ENCODE data around the gene GOLGA8R. TPM values are rescaled to one million over a fixed set of nuclear protein-coding genes. Genes with fewer than 3 reads are reported as not detected.
"Not testable (repeated sequence)": the region's sequence is repeated elsewhere in the genome, so short reads cannot be mapped to it uniquely, and the experiment has no call there.

GOLGA8R gene
- total RNA-seq, 1 donor from 2014 or later: 1.6 TPM

DNA sequence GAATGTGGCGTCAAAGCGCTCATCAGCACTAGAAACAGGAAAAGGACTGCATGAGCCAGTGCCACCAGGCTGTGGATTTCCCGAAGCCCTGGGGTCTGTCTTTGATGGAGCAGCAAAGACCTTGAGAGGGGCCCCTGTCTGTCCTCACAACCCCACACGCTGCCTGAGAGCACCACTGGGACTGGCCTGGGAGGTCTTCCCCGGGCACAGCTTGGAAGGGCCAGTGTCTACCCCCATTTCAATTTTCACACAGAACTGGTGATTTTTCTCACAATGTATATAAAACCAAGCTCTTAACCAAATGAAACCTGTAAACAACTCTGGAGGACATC, 37.0 kb downstream of the GOLGA8R start:
- not testable (repeated sequence) for H3K9me3 Mint-ChIP-seq (ENCODE audit: unreplicated experiment); H3K4me1 ChIP-seq (ENCODE audit: insufficient read depth, low read length); H3K9ac ChIP-seq (ENCODE audit: low read length); H3K27ac Mint-ChIP-seq (ENCODE audit: unreplicated experiment); H2AFZ ChIP-seq (ENCODE audit: low read depth, low read length); H3K27me3 ChIP-seq (ENCODE audit: insufficient read depth, low read length); H3K9me3 ChIP-seq (ENCODE audit: insufficient read depth, low read depth, low read length); DNase-seq (ENCODE audit: low read depth); H3K4me3 Mint-ChIP-seq (ENCODE audit: unreplicated experiment); FAIRE-seq; H3K27me3 Mint-ChIP-seq (ENCODE audit: low read depth, unreplicated experiment); H3K36me3 Mint-ChIP-seq (ENCODE audit: low read depth, unreplicated experiment); H3K79me2 ChIP-seq (ENCODE audit: insufficient read depth, low read length); H3K4me1 Mint-ChIP-seq (ENCODE audit: low read depth, unreplicated experiment); H3K36me3 ChIP-seq (ENCODE audit: insufficient read depth, low read length); H3K4me3 ChIP-seq (ENCODE audit: insufficient read depth, low read depth, low read length); H4K20me1 ChIP-seq (ENCODE audit: insufficient read depth, low read length); H3K27ac ChIP-seq (ENCODE audit: low read depth, low read length); H3K4me2 ChIP-seq (ENCODE audit: low read length)

DNA sequence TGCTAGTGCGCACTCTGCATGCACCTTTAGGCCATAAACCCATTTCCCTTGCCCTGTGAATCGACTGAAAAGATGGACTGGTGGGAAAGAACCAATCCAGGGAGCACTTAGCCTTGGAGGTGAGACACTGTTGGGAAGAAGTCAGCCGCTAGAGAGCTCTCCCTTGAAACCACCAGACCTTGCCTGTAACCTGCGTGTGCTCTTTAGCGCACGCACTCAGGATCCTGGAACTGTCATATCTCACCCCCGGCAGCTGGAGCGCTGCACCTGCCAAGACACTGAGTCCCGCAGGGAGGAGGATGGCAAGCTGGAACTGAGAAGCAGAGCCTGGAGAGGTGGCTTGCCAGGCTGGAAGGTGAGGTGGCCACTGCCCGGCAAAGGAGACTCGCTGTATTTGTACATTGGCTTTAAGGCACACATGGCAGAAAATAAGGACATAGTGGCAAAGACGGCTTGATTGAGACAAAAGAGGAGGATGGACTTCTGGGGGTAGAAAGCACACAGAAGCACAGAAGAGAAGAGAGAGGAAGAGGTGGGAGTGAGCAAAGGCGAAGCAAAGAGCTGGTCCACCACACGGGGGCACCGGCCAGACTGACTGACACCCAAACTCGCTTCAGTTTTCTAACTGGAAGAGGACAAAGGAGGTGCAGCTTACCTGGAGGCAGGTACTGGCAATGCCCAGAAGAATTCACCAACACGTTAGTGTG, 37.5 kb downstream of the GOLGA8R start:
- not testable (repeated sequence) for H3K27me3 ChIP-seq (ENCODE audit: insufficient read depth, low read length); FAIRE-seq; H3K4me3 Mint-ChIP-seq (ENCODE audit: unreplicated experiment); H3K36me3 Mint-ChIP-seq (ENCODE audit: low read depth, unreplicated experiment); H3K4me3 ChIP-seq (ENCODE audit: insufficient read depth, low read depth, low read length); H3K27me3 Mint-ChIP-seq (ENCODE audit: low read depth, unreplicated experiment); DNase-seq (ENCODE audit: low read depth); H3K9me3 ChIP-seq (ENCODE audit: insufficient read depth, low read depth, low read length); H3K4me2 ChIP-seq (ENCODE audit: low read length); H3K9me3 Mint-ChIP-seq (ENCODE audit: unreplicated experiment); H3K27ac Mint-ChIP-seq (ENCODE audit: unreplicated experiment); H3K79me2 ChIP-seq (ENCODE audit: insufficient read depth, low read length); H3K4me1 Mint-ChIP-seq (ENCODE audit: low read depth, unreplicated experiment); H3K4me1 ChIP-seq (ENCODE audit: insufficient read depth, low read length); H3K27ac ChIP-seq (ENCODE audit: low read depth, low read length); H4K20me1 ChIP-seq (ENCODE audit: insufficient read depth, low read length); H2AFZ ChIP-seq (ENCODE audit: low read depth, low read length); H3K9ac ChIP-seq (ENCODE audit: low read length); H3K36me3 ChIP-seq (ENCODE audit: insufficient read depth, low read length)

DNA sequence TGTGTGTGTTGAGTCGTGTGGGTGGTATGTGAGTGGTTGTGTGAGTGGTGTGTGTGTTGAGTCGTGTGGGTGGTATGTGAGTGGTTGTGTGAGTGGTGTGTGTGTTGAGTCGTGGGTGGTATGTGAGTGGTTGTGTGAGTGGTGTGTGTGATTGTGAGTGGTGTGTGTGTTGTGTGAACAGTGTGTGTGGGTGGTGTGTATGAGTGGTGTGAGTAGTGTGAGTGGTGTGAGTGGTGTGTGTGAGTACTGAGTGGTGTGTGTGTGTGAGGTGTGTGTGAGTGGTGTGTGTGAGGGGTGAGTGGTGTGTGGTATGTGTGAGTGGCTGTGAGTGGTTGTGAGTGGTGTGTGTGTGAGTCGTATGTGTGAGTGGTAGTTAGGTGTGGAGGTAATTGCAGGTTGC, 38.2 kb downstream of the GOLGA8R start:
- not testable (repeated sequence) for H4K20me1 ChIP-seq (ENCODE audit: insufficient read depth, low read length); H3K4me2 ChIP-seq (ENCODE audit: low read length); H3K27me3 ChIP-seq (ENCODE audit: insufficient read depth, low read length); H3K36me3 Mint-ChIP-seq (ENCODE audit: low read depth, unreplicated experiment); FAIRE-seq; H3K4me3 Mint-ChIP-seq (ENCODE audit: unreplicated experiment); H3K27ac ChIP-seq (ENCODE audit: low read depth, low read length); H3K9me3 Mint-ChIP-seq (ENCODE audit: unreplicated experiment); H3K27me3 Mint-ChIP-seq (ENCODE audit: low read depth, unreplicated experiment); H3K9ac ChIP-seq (ENCODE audit: low read length); H3K79me2 ChIP-seq (ENCODE audit: insufficient read depth, low read length); H3K4me1 ChIP-seq (ENCODE audit: insufficient read depth, low read length); H3K4me1 Mint-ChIP-seq (ENCODE audit: low read depth, unreplicated experiment); H3K36me3 ChIP-seq (ENCODE audit: insufficient read depth, low read length); H3K9me3 ChIP-seq (ENCODE audit: insufficient read depth, low read depth, low read length); H3K27ac Mint-ChIP-seq (ENCODE audit: unreplicated experiment); H3K4me3 ChIP-seq (ENCODE audit: insufficient read depth, low read depth, low read length); H2AFZ ChIP-seq (ENCODE audit: low read depth, low read length)
- DNase-seq (ENCODE audit: low read depth): peak; percentile 0

DNA sequence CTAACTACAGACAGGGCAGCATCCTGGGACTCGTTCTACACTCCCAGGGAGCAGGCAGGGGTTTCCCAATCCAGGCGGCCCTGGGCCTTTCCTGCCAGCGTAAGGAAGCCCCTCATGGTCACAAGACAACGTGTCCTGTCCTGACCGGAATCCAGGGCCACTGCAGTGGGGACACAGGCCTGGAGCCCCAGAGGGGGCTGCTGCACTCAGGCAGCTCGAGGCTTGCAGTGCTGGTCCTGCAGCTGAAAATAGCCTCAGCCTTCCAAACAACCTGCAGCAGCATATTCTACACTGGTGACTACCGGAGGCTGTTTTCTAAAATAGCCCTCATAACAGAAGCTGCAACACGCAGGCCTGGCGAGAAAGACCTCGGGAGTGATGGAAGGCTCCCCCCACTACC, 39.2 kb downstream of the GOLGA8R start:
- H3K79me2 ChIP-seq (ENCODE audit: insufficient read depth, low read length); H3K27me3 ChIP-seq (ENCODE audit: insufficient read depth, low read length); H3K4me1 Mint-ChIP-seq (ENCODE audit: low read depth, unreplicated experiment); H3K36me3 Mint-ChIP-seq (ENCODE audit: low read depth, unreplicated experiment); H3K36me3 ChIP-seq (ENCODE audit: insufficient read depth, low read length); H3K4me3 Mint-ChIP-seq (ENCODE audit: unreplicated experiment); H2AFZ ChIP-seq (ENCODE audit: low read depth, low read length); H3K4me1 ChIP-seq (ENCODE audit: insufficient read depth, low read length); H4K20me1 ChIP-seq (ENCODE audit: insufficient read depth, low read length); H3K4me3 ChIP-seq (ENCODE audit: insufficient read depth, low read depth, low read length); H3K27ac ChIP-seq (ENCODE audit: low read depth, low read length); H3K27ac Mint-ChIP-seq (ENCODE audit: unreplicated experiment); H3K9me3 Mint-ChIP-seq (ENCODE audit: unreplicated experiment); H3K9ac ChIP-seq (ENCODE audit: low read length); H3K4me2 ChIP-seq (ENCODE audit: low read length); H3K9me3 ChIP-seq (ENCODE audit: insufficient read depth, low read depth, low read length); H3K27me3 Mint-ChIP-seq (ENCODE audit: low read depth, unreplicated experiment); FAIRE-seq; DNase-seq (ENCODE audit: low read depth): not testable (repeated sequence)

DNA sequence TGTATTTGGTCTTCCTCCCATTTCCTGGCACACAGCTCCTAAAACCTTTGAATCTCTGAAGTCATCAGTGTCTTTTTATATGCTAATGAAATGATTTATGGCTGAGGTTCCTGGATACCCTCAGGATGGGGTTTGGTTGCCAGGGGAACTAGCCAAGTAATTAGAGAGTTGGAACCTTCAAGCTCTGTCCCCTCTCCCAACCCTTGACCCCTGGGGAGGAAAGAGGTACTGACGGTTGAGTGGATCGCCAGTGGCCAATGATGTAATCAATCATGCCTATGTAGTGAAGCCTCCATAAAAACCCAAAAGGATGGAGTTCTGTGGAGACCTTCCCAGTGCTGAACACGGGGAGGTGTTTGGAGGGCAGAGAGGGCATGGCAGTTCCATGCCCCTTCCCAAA, 45.8 kb downstream of the GOLGA8R start:
- H3K4me3 ChIP-seq (ENCODE audit: insufficient read depth, low read depth, low read length); H4K20me1 ChIP-seq (ENCODE audit: insufficient read depth, low read length); H3K27me3 ChIP-seq (ENCODE audit: insufficient read depth, low read length); H3K4me1 Mint-ChIP-seq (ENCODE audit: low read depth, unreplicated experiment); H3K9ac ChIP-seq (ENCODE audit: low read length); H3K27me3 Mint-ChIP-seq (ENCODE audit: low read depth, unreplicated experiment); DNase-seq (ENCODE audit: low read depth); H3K36me3 ChIP-seq (ENCODE audit: insufficient read depth, low read length); H3K79me2 ChIP-seq (ENCODE audit: insufficient read depth, low read length); H3K27ac ChIP-seq (ENCODE audit: low read depth, low read length); H2AFZ ChIP-seq (ENCODE audit: low read depth, low read length); H3K27ac Mint-ChIP-seq (ENCODE audit: unreplicated experiment); H3K4me1 ChIP-seq (ENCODE audit: insufficient read depth, low read length); H3K4me2 ChIP-seq (ENCODE audit: low read length); H3K36me3 Mint-ChIP-seq (ENCODE audit: low read depth, unreplicated experiment); H3K4me3 Mint-ChIP-seq (ENCODE audit: unreplicated experiment); FAIRE-seq; H3K9me3 Mint-ChIP-seq (ENCODE audit: unreplicated experiment); H3K9me3 ChIP-seq (ENCODE audit: insufficient read depth, low read depth, low read length): not testable (repeated sequence)

DNA sequence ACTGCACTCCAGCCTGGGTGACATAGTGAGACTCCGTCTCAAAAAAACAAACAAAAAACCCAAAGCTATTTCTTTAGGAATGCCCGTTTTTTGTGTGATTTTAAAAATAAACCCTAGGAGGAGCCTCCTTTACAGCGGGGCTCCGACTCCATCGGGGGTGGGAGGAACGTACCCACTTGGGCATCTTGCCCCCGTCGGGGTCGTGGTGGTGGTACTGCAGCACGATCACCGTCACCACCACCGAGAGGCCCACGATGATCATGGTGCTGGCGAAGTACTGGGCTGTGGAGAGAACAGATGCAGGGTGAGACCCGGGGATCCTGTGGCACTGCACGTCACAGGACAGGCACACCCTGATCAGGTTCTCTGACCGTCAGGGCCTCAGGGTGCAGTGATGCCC, 46.8 kb downstream of the GOLGA8R start:
- not testable (repeated sequence) for DNase-seq (ENCODE audit: low read depth); H3K9me3 Mint-ChIP-seq (ENCODE audit: unreplicated experiment); H3K4me3 Mint-ChIP-seq (ENCODE audit: unreplicated experiment); H3K27ac ChIP-seq (ENCODE audit: low read depth, low read length); H3K27me3 ChIP-seq (ENCODE audit: insufficient read depth, low read length); FAIRE-seq; H3K4me3 ChIP-seq (ENCODE audit: insufficient read depth, low read depth, low read length); H3K9ac ChIP-seq (ENCODE audit: low read length); H3K36me3 ChIP-seq (ENCODE audit: insufficient read depth, low read length); H4K20me1 ChIP-seq (ENCODE audit: insufficient read depth, low read length); H3K9me3 ChIP-seq (ENCODE audit: insufficient read depth, low read depth, low read length); H3K27me3 Mint-ChIP-seq (ENCODE audit: low read depth, unreplicated experiment); H3K36me3 Mint-ChIP-seq (ENCODE audit: low read depth, unreplicated experiment); H3K27ac Mint-ChIP-seq (ENCODE audit: unreplicated experiment); H3K4me2 ChIP-seq (ENCODE audit: low read length); H3K79me2 ChIP-seq (ENCODE audit: insufficient read depth, low read length); H3K4me1 ChIP-seq (ENCODE audit: insufficient read depth, low read length); H2AFZ ChIP-seq (ENCODE audit: low read depth, low read length); H3K4me1 Mint-ChIP-seq (ENCODE audit: low read depth, unreplicated experiment)

All from astrocyte (in vitro differentiated cells and primary cell).